Measurements from ENCODE around the gene CLVS2. TPM values are rescaled to one million over a fixed set of nuclear protein-coding genes. Genes with fewer than 3 reads are reported as not detected.

CLVS2 gene
- total RNA-seq, 1 experiment from 2014 or later = not detected

DNA sequence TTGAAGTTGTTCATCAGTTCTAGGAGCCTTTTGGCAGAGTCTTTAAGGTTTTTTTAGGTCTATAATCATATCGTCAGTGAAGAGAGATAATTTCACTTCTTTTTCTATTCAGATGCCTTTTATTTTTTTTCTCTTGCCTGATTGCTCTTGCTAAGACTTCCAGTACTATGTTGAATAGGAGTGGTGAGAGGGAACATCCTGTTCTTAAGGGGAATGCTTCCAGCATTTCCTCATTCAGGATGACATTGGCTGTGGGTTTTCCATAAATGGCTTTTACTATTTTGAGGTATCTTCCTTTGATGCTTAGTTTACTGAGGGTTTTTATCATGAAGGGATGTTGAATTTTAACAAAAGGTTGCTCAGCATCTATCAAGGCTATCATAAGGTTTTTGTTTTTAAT, 109.5 kb downstream of the CLVS2 start:
- in situ Hi-C loops (cut with HindIII; ENCODE audit: low sequenced_read_pairs) = no loop called here

GRCh38 chr6:123116370-123116769, 120.3 kb downstream of the CLVS2 start:
- in situ Hi-C loops (cut with HindIII; ENCODE audit: low sequenced_read_pairs) = no loop called here
- DNase-seq (ENCODE audit: low spot score) = no peak

More for the DNA sequence above, 109.5 kb downstream of the CLVS2 start:
- no peak for DNase-seq (ENCODE audit: low spot score)

DNA sequence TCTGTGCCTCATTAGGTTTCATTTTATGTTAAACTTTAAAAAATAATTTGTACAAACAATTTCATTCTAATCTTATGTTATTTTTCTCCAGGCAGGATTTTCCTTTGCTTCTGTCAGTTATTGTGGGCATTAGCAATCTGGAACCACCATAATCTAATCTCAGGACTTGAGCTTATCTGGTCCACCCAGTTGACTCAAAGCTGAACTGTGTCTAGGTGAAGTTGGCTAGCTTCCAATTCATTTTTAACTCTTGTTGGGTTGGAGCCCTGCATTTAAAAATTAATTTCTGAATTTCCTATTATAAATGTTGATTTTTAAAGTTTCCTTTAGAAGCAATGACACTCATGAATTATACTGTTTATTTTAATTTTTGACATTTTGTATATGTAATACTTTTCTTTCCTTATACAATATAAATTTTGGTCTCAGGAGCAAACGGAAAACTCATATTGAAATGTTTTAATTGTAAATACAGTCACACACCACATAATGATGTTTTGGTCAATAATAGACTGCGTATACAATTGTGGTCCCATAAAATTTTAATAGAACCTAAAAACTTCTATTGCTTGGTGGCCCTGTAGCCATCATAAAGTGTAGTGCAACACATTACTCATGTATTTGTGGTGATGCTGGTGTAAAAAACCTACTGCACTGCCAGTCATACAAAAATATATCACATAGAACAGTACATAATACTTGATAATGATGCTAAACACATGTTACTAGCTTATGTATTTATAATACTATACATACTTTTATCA, 121.3 kb downstream of the CLVS2 start:
- in situ Hi-C loops (cut with HindIII; ENCODE audit: low sequenced_read_pairs) = no loop called here
- no peak for DNase-seq (ENCODE audit: low spot score)

GRCh38 chr6:123118811-123119210, 122.8 kb downstream of the CLVS2 start:
- in situ Hi-C loops (cut with HindIII; ENCODE audit: low sequenced_read_pairs) = no loop called here
- no peak for DNase-seq (ENCODE audit: low spot score)

Other genes starting within 250 kb of the CLVS2 start
- not detected in 2 replicates for gene FABP7, start 216.5 kb upstream of the CLVS2 start, total RNA-seq (2014; rRNA removed; shearing (Covaris generic))
- 0.07 and 1.2 TPM in 2 replicates for gene SMPDL3A, start 207.0 kb upstream of the CLVS2 start, total RNA-seq (2014; rRNA removed; shearing (Covaris generic))

Data from G401 (cell line).